A549 (cell line): ENCODE measurements around the gene ATP1A4.

ENCODE experiments used
- CTCF ChIP-seq: fragments of >200 bp; sonication (Bioruptor Twin); formaldehyde crosslinking; IDR thresholded peaks from 3 replicates; pipeline ENCODE4 v1.5.1; 2016
- POLR2A ChIP-seq: IDR thresholded peaks from 2 replicates; pipeline ENCODE4 v1.6.1; 2012; ENCODE audit warnings: mild to moderate bottlenecking, low read length

- TF ChIP-seq CTCF, result no peak
- no peak for TF ChIP-seq POLR2A
Measured at GRCh38 chr1:160211046-160211790, 59.8 kb downstream of the ATP1A4 start.
